HCT116 (cell line): ENCODE results near the gene DNAL4.

Source experiments
- CTCF ChIP-seq, 3 experiments: fragments of 200-600 bp in 1 of 3; sonication (generic) in 1 of 3; IDR thresholded peaks in 2 of 3; conservative IDR thresholded peaks in 1 of 3; 2 replicates each; pipeline ENCODE4 v1.5.1; 2012 to 2017; ENCODE audit warnings: low read depth in 2 of 3, low read length in 2 of 3, antibody characterized with exemption in 1 of 3, borderline replicate concordance in 1 of 3, control low read depth in 1 of 3, mild to moderate bottlenecking in 1 of 3, mixed read lengths in 1 of 3, mixed run types in 1 of 3, moderate library complexity in 1 of 3; ENCODE audit not compliant: insufficient read depth in 1 of 3
- EZH2 ChIP-seq: fragments of 200-600 bp; sonication (generic); IDR thresholded peaks from 2 replicates; pipeline ENCODE4 v1.6.1; 2017; ENCODE audit warnings: antibody characterized with exemption, mixed run types
- POLR2AphosphoS5 ChIP-seq: IDR thresholded peaks from 2 replicates; pipeline ENCODE4 v1.6.1; 2011; ENCODE audit warnings: mild to moderate bottlenecking, low read depth, low read length, moderate library complexity

- TF ChIP-seq EZH2 (no peak), CTCF (IDR thresholded peaks at IDR 0.05 in 2 of 3, conservative IDR thresholded peaks at IDR 0.05 in 1 of 3; ENCODE audit: borderline replicate concordance in 1 of 3, insufficient read depth in 1 of 3, low read depth in 2 of 3, low read length in 2 of 3) (no peak), POLR2AphosphoS5 (no peak)
Observed at GRCh38 chr22:38840129-38840528, 46.2 kb upstream of the DNAL4 start.
